ENCODE data around the gene PRPF40B. TPM values are rescaled to one million over a fixed set of nuclear protein-coding genes. Genes with fewer than 3 reads are reported as not detected.

PRPF40B gene
- total and polyA plus RNA-seq, 2 of the 13 experiments (the other 11 are each of a cell fraction or from before 2014, with no cell fraction given): 5.0 to 7.8 TPM

DNA sequence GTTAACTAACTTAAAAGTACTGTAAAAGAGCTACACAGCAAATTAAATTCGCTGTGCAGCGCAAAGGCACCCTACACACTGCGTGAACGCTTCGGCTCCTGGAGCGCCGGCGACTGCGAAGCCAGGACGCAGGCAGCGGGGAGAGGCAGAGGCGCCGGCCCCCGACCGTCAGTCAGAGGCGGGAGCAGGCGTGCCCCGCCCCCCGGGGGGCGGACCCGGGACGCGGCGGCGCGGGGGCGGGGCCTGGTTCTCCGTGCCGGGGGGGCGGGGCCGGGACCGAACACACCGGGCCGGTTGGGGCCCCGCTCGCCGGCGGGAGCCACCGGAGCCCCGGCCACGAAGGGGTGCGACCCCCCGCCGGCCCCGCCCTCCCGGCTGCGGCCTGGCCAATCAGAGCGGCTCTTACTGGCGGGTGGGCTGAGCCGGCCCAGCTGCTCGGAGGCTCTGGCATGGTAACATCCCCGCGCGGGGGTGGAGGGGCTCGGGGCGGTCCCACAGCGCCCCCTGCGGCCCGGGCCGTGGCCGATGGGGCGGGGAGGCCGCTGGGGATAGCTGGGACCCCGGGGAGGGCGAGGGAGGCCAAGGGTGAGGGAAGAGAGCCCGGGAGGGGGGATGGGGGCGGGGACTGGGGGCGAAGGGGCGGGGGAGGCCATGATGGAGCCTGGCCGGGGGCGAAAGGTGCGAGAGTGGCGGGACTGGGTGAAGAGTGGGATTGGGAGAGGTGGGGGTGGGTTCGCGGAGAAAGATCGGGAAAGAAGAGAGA, at the start of gene PRPF40B (continued):
- TF ChIP-seq, protein P1, sequence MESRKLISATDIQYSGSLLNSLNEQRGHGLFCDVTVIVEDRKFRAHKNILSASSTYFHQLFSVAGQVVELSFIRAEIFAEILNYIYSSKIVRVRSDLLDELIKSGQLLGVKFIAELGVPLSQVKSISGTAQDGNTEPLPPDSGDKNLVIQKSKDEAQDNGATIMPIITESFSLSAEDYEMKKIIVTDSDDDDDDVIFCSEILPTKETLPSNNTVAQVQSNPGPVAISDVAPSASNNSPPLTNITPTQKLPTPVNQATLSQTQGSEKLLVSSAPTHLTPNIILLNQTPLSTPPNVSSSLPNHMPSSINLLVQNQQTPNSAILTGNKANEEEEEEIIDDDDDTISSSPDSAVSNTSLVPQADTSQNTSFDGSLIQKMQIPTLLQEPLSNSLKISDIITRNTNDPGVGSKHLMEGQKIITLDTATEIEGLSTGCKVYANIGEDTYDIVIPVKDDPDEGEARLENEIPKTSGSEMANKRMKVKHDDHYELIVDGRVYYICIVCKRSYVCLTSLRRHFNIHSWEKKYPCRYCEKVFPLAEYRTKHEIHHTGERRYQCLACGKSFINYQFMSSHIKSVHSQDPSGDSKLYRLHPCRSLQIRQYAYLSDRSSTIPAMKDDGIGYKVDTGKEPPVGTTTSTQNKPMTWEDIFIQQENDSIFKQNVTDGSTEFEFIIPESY (CRISPR knock-in tag; IDR thresholded peaks at IDR 0.05): no peak
- TF ChIP-seq ATAD3A (CRISPR knock-in tag; IDR thresholded peaks at IDR 0.05) (no peak), ZIK1 (CRISPR knock-in tag; IDR thresholded peaks at IDR 0.05; ENCODE audit: borderline replicate concordance, low read depth) (no peak; the same call in 1 of the 2 replicates), ZNF790 (CRISPR knock-in tag; IDR thresholded peaks at IDR 0.05; ENCODE audit: borderline replicate concordance) (peak; percentile 79; the same call in 1 of the 2 replicates), ZNF292 (CRISPR knock-in tag; IDR thresholded peaks at IDR 0.05; ENCODE audit: borderline replicate concordance, low read depth) (no peak), ETV6 (CRISPR knock-in tag; conservative IDR thresholded peaks at IDR 0.05) (no peak), TCF12 (IDR thresholded peaks at IDR 0.05) (no peak), TCF12 (CRISPR knock-in tag; IDR thresholded peaks at IDR 0.05) (no peak), BCL6 (CRISPR knock-in tag; IDR thresholded peaks at IDR 0.05) (no peak), PRDM15 (CRISPR knock-in tag; IDR thresholded peaks at IDR 0.05) (no peak), CEBPG (CRISPR knock-in tag; IDR thresholded peaks at IDR 0.05) (no peak), RFX3 (CRISPR knock-in tag; IDR thresholded peaks at IDR 0.05) (no peak), ZNF891 (CRISPR knock-in tag; IDR thresholded peaks at IDR 0.05) (0 out of 2 replicates have a peak, but pooled peaks have one; percentile 40), KAT2B (IDR thresholded peaks at IDR 0.05; ENCODE audit: borderline replicate concordance, low read depth, low read length) (no peak), EP300 (IDR thresholded peaks at IDR 0.05; ENCODE audit: low read depth in 2 of 2, low read length in 2 of 2) (no peak), EP300 (CRISPR knock-in tag; IDR thresholded peaks at IDR 0.05; ENCODE audit: borderline replicate concordance) (no peak), NAIF1 (CRISPR knock-in tag; IDR thresholded peaks at IDR 0.05; ENCODE audit: borderline replicate concordance) (no peak), ARID2 (CRISPR knock-in tag; IDR thresholded peaks at IDR 0.05; ENCODE audit: borderline replicate concordance) (no peak), TOPORS (CRISPR knock-in tag; IDR thresholded peaks at IDR 0.05) (peak; percentile 49; the same call in 1 of the 2 replicates), ZSCAN9 (CRISPR knock-in tag; IDR thresholded peaks at IDR 0.05; ENCODE audit: borderline replicate concordance) (peak; percentile 29; the same call in 1 of the 2 replicates)
- TF ChIP-seq, protein P2, sequence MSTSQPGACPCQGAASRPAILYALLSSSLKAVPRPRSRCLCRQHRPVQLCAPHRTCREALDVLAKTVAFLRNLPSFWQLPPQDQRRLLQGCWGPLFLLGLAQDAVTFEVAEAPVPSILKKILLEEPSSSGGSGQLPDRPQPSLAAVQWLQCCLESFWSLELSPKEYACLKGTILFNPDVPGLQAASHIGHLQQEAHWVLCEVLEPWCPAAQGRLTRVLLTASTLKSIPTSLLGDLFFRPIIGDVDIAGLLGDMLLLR (CRISPR knock-in tag; IDR thresholded peaks at IDR 0.05): no peak
- TF ChIP-seq, protein P3, sequence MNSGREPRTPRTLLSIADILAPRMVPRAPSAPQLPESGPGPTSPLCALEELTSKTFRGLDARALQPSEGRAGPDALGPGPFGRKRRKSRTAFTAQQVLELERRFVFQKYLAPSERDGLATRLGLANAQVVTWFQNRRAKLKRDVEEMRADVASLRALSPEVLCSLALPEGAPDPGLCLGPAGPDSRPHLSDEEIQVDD (CRISPR knock-in tag; IDR thresholded peaks at IDR 0.05; ENCODE audit: borderline replicate concordance): no peak
- TF ChIP-seq, protein P4, sequence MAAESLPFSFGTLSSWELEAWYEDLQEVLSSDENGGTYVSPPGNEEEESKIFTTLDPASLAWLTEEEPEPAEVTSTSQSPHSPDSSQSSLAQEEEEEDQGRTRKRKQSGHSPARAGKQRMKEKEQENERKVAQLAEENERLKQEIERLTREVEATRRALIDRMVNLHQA (CRISPR knock-in tag; IDR thresholded peaks at IDR 0.05): no peak
- TF ChIP-seq, protein P5, sequence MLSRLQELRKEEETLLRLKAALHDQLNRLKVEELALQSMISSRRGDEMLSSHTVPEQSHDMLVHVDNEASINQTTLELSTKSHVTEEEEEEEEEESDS (CRISPR knock-in tag; IDR thresholded peaks at IDR 0.05; ENCODE audit: borderline replicate concordance): no peak

Measured in HepG2 (cell line).